GM06990 (cell line): ENCODE results near the gene ZFYVE28.

Experiments
- DNase-seq: peaks from one replicate; pipeline ENCODE4 v3.0.0-alpha.2; 2011; ENCODE audit not compliant: insufficient read length; ENCODE audit errors: extremely low read depth
- H3K27me3 ChIP-seq: replicated peaks from 2 replicates; pipeline ENCODE4 v1.6.0; 2011; ENCODE audit warnings: low read length; ENCODE audit not compliant: control insufficient read depth, insufficient read depth
- H3K36me3 ChIP-seq: 2 replicates; pipeline ENCODE4 v1.5.1; 2011; ENCODE audit warnings: low read length; ENCODE audit not compliant: control insufficient read depth, insufficient read depth
- H3K4me3 ChIP-seq: replicated peaks from 2 replicates; pipeline ENCODE4 v1.5.1; 2011; ENCODE audit warnings: low read depth, mild to moderate bottlenecking, control low read depth, low read length
- TF ChIP-seq, protein P1 (sequence below): IDR thresholded peaks from 2 replicates; pipeline ENCODE4 v1.5.1; 2011; ENCODE audit warnings: low read length, control low read depth, mild to moderate bottlenecking, inconsistent platforms; ENCODE audit not compliant: insufficient read depth, poor library complexity, severe bottlenecking

Gene ZFYVE28

DNA sequence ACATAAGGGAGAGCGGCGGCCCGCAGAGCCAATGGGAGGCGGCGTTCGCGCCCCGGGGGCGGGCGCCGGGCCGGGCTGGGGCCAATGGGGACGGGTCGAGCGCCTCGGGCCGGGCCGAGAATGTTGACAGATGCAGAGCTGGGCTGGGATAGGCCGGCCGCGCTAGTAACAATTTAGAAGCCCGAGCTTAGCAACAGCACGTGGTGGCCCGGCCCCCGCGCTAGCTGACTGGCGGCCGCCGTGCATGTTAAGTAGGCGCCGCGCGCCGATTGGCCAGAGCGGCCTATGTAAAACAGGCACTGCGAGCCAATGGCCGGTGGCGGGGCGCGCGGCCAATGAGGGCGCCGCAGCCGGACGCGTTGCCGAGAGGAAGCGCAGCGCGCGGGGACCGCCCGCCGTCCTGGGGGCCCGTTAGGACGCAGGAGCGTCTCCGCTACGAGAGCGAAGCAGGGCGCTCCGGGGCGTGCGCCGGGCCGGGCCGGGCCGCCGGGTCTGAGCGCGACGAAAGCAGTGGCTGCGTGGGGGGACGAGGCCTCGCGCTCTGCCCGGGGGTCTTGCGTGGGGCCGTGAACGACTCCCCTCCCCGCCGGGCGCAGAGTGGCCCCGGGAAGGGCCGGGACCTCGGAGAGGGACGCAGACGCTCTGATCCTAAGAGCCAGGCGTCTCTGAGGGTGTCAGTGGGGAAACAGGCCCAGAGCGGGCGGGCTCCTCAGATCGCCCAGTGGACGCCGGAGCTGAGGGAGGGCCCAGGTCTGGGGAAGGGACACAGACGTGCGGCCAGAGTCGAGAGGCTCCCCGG is 156.1 kb downstream of the ZFYVE28 start:
- TF ChIP-seq, protein P1, sequence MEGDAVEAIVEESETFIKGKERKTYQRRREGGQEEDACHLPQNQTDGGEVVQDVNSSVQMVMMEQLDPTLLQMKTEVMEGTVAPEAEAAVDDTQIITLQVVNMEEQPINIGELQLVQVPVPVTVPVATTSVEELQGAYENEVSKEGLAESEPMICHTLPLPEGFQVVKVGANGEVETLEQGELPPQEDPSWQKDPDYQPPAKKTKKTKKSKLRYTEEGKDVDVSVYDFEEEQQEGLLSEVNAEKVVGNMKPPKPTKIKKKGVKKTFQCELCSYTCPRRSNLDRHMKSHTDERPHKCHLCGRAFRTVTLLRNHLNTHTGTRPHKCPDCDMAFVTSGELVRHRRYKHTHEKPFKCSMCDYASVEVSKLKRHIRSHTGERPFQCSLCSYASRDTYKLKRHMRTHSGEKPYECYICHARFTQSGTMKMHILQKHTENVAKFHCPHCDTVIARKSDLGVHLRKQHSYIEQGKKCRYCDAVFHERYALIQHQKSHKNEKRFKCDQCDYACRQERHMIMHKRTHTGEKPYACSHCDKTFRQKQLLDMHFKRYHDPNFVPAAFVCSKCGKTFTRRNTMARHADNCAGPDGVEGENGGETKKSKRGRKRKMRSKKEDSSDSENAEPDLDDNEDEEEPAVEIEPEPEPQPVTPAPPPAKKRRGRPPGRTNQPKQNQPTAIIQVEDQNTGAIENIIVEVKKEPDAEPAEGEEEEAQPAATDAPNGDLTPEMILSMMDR: no peak
- peak; percentile 99 for DNase-seq
- peaks cover 11% of the 10 kb centered on the region for H3K36me3 ChIP-seq
- H3K27me3 ChIP-seq: no peaks in the 10 kb centered on the region
- H3K4me3 ChIP-seq: peak overlapping the region; percentile 75

DNA sequence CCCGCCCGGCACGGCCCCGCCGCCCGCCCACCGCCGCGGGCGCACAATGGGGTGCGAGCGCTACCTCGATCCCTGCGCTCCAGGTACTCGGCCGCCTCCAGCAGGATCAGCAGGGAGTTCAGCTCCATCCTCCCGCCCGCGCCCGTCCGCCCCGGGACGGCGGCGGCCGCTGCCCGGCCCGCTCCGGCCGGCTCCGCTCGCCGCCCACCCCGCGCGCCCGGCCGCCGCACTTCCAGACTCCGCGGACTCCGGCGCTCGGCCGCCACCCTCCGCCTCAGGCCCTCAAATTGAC is 156.6 kb downstream of the ZFYVE28 start, which contains the start of gene MXD4:
Gene MXD4, minus strand, starts transcription at position 257 of the 292 bp plus-strand sequence. Its CDS starts 129 bp downstream, at position 128.
- TF ChIP-seq, protein P1: no peak
- Histone ChIP-seq H3K36me3 (peaks cover 11% of the 10 kb centered on the region), H3K27me3 (no peaks in the 10 kb centered on the region), H3K4me3 (peak within 1 kb of the TSS; percentile 83)
- DNase-seq: no peak

DNA sequence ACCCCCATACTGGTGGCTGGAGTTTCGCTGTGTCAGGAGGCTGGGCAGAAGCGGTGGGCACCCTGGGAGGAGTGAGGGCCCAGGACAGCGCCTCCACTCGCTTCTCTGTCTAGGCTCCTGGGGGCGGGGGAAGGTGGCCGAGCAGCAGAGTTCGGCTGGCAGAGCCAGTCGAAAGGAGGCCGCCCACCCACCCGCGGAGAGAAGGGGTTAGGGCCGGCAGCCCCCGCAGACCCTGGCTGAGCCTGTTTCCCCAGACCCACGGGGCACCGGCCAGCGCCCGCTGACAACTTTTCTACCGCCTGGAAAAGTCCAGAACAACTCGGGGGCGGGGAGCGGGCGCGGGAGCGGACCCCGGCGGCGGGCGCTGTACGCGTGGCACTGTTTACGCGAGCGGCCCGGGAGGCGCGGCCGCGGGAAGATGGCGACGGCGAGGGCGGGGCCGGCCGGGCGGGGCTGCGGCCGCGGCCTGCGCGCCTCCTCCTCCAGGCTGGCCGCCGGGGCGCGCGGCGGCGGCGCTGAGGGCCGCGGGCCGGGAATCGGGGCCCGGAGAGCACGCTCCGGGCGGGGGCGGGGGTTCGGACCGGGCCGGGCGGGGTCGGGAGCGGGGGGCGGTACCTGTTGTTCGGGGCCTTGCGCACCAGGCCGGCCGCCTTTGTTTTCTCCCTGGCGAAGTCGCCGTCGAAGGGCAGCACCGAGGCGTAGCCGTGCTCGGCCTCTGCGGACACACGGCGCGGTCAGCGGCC is 157.2 kb downstream of the ZFYVE28 start:
- Histone ChIP-seq H3K27me3 (no peaks in the 10 kb centered on the region), H3K4me3 (peak overlapping the region; percentile 83), H3K36me3 (peaks cover 11% of the 10 kb centered on the region)
- TF ChIP-seq, protein P1: no peak
- DNase-seq: peak; percentile 71

DNA sequence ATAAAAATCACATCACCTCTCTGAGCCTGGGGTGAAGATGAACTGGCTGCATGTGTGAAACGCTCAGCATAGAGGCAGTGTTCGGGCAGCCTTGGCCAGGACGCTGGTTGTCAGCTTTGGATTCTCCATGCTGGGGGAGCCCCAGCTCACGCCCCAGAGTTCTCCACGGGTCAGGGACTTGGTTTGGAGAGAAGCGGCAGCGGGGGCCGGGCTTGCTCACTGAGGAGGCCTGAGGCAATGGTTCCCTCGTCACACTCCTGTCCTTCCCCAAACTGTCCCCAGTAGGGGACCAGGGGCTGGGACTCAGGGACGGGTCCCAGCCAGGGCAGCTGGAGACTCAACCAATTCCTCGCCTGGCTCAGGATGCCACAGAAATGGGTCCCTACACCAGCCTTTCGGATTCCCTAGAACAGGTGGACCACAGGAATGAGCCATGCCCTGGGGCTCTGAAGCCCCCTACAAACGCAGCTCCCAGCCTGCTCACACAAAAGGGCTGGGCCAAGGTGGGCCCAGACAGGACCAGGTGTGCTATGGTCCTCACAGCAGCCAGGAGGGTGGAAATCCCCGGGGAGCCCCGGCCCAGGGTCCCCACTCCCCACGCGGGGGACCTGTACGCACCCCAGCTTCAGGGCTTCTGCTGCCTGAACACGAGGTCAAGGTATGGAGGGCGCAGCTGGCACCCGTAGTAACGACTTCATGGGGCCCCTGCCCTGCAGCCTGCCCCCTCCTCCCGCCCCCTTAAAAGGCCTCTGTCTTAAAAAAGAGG is 157.9 kb downstream of the ZFYVE28 start:
- TF ChIP-seq, protein P1: no peak
- DNase-seq: no peak
- peak overlapping the region; percentile 83 for H3K4me3 ChIP-seq
- H3K27me3 ChIP-seq: no peaks in the 10 kb centered on the region
- H3K36me3 ChIP-seq: peaks cover 14% of the 10 kb centered on the region

DNA sequence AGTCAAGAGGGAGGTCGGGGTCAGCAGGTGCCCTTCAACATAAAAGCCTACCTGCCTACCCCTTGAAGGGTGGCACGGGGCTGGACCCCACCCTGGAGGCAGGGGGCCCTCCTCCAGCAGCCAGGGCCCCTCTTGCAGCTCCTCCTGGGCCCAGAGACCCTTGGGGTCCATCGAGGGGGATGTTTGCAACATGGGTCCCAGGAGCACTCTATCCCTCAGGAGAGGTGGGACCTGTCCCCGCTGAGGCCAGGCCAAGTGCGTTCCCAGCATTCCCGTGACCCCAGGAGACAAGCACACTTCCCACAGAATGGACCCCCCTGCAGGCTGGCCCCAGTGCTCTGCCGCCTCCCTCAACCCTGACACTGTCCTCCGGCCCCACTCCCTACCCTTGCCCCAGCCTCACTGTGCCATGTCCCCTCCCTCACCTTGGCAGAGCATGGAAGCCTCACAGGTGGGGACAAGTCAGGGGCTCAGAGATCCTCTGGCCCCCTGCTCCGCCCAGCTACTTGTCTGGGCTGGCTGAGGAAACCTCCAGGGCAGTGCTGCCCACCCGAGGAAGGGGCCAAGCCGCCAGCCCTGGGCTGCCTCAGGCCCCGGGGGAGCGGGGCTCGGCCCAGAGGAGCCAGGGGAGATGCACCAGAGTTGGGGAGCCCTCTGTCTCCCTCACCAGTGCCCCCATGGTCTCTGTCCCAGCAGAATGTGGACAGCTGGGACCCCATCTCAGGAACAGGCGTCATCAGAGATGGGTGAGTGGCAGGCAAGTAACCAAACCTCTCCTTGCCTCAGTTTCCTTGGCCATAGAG is 158.7 kb downstream of the ZFYVE28 start:
- Histone ChIP-seq H3K27me3 (no peaks in the 10 kb centered on the region), H3K4me3 (peak overlapping the region; percentile 83), H3K36me3 (peaks cover 19% of the 10 kb centered on the region)
- TF ChIP-seq, protein P1: no peak
- no peak for DNase-seq
